NCI-H146 treated with DMSO at 0.1 percent for 48 hours (cell line): ENCODE results near the gene ADAMTS16.

Source experiments
- DNase-seq: peaks from one replicate; lab custom pipeline; 2025; ENCODE audit not compliant: unreplicated experiment; lab: John Stamatoyannopoulos, UW

Gene ADAMTS16

GRCh38 chr5:5309645-5310044, 169.5 kb downstream of the ADAMTS16 start:
- no peak for DNase-seq

GRCh38 chr5:5313101-5313635, 173.0 kb downstream of the ADAMTS16 start:
- DNase-seq = no peak

DNA sequence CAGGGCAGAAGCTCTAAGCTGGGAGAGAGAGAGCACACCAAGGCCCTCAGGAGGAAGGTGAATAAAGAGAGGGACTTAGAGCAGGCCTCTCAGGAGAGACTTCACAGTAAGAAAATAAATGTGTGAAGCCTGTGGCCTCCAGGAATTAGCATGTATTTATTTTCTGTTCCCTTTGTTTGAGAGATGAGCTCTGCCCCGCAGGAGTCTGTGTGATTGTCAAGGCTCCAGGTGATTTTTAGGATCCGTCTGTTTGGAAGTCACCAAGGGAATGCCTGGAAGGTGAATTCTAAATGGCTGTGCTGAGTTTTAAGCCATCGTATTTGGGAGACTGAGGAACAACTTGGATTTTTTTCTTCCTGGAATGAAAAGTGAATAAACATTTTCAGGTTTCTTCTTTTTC, 174.0 kb downstream of the ADAMTS16 start:
- DNase-seq = no peak

- DNase-seq = no peak
Measured at GRCh38 chr5:5314626-5315025, 174.5 kb downstream of the ADAMTS16 start.

DNA sequence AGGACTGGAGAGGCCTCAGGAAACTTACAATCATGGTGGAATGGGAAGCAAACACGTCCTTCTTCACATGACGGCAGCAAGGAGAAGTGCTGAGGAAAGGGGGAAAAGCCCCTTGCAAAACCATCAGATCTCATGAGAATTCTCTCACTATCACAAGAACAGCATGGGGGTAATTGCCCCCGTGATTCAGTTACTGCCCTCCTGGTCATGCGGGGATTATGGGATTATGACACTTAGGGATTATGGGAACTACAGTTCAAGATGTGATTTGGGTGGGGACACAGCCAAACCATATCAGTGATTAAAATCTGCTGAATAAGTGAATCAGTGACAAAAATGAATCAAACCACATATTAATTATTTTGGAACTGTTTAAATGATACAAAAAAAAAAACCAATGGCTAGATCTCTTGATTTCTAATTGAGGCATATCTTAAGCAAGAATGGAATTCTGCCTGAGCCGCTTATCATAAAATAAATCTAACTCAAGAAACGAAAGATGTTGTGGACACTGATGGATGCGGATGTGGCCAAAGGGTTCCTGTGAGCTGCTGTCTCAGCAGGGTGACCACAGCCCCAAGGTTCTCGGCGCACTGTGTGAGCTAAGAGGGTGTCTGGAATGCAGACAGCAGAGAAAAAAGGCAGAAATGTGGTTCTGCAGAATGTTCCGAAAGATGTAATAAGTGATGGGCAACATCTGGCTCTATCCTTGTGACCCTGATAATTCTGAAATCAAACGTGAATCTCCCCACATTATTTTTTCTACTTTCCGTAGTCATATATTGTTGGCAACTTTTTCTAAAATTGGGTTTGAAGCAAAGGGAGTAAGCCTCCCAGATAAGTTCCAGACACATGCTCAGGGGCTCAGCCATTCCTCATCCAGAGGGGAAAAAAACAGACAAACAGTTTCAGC, 175.2 kb downstream of the ADAMTS16 start:
- no peak for DNase-seq

GRCh38 chr5:5316334-5316733, 176.2 kb downstream of the ADAMTS16 start:
- DNase-seq = no peak

- no peak for DNase-seq
Measured at GRCh38 chr5:5317976-5318375, 177.8 kb downstream of the ADAMTS16 start.

- no peak for DNase-seq
Measured at GRCh38 chr5:5318426-5319190, 178.5 kb downstream of the ADAMTS16 start.

- no peak for DNase-seq
Measured at GRCh38 chr5:5320062-5320805, 180.1 kb downstream of the ADAMTS16 start.

DNA sequence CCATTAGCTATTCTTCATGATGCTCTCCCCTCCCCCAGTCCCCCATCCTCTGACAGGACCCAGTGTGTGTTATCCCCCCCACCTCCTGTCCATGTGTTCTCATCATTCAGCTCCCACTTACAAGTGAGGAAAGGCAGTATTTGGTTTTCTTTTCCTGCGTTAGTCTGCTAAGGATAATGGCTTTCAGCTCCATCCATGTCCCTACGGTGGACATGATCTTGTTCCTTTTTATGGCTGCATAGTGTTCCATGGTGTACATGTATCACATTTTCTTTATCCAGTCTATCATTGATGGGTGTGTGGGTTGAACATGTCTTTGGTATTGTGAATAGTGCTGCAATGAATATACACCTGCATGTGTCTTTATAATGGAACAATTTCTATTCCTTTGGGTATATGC, 181.0 kb downstream of the ADAMTS16 start:
- no peak for DNase-seq

DNA sequence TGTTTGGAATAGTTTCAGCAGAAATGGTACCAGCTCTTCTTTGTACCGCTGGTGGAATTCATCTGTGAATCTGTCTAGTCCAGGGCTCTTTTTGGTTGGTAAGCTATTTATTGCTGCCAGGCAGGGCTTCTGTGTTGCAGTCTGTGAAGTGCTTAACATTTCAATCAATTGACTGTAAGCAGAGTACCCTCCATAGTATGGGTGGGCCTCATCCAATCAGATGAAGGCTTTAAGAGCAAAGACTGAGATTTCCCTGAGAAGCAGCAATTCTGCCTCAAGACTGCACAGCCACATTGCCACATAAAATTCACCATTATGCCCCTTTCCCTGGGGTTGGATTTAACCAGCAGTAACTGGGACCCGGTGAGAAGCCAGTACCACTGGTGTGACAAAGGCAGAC, 183.4 kb downstream of the ADAMTS16 start:
- DNase-seq = no peak

- DNase-seq = no peak
Measured at GRCh38 chr5:5326115-5326758, 186.1 kb downstream of the ADAMTS16 start.

DNA sequence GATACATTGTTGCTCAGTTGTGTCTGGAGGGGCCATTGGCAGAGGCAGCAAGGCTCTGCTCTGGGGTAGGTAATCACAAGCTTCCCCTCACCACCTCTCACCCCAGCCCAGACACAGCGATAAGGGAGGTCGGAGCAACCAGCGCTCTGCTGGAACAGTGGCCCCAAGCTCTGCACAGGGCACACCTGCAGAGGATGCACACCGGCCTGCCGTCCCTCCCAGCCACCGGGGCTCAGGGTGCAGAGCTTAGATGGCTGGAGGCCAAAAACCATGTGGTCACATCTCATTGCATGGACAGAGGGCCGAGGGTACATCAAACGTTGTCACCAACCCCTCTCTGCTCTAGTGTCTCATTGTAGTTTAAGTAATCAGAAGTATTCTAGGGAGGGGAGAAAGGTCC, 187.0 kb downstream of the ADAMTS16 start:
- DNase-seq = no peak

GRCh38 chr5:5330728-5331452, 190.8 kb downstream of the ADAMTS16 start:
- no peak for DNase-seq

DNA sequence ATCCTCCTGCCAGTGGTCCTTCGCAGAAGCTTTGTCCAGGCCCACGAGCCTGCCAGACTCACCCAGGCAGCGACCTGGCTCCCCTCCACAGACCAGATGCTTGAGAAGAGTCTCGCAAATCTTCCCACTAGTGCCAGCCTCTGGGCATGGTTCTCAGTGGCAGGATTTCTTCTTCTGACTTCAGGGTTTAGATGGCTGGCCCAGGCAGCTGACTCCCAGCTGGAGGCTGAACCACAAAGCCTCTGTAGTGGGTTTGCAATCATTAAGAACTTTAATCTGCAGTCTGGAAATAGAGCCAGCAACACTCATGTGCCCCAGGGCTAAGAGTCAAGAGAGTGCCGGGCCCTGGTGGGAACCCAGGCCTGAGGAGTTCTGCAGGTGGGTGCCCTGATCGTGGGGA, 191.7 kb downstream of the ADAMTS16 start:
- no peak for DNase-seq

DNA sequence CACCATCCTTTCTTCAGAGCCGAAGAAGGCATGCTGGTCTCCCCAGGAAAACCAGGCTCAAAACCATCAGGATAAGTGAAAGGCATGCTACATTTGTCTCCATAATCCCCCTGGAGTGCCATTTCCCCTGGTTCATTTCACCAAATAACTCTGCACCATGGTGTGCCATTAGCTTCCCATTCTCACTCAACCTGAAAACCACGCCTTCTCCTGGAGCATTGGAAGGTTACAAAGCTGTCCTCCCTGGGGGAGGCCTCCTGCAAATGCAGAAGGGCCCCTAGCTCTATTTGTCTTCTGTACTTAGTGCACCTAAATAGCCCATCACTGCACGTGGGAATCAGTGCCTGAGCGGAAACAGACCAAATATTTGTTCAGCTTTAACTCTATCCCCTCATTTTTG, 192.2 kb downstream of the ADAMTS16 start:
- DNase-seq = no peak

DNA sequence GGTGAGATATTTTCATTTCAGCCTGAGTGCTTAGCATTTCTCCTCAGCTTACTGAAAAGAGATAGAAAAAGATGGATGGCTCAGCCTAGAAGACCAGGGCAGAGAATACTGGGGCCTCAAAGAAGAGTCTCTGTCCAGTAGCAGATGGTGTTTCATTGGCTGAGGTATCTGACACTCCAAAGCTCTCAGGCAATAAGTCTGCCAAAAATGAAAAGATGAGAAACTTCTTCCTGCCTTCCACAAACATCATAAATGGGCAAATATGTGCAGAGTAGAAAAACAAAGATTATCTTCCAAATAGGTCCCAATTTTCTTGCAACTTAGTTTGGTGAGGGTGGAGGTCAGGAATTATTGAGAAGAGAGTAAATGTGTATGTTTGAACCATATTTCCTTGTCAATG, 195.0 kb downstream of the ADAMTS16 start:
- no peak for DNase-seq

DNA sequence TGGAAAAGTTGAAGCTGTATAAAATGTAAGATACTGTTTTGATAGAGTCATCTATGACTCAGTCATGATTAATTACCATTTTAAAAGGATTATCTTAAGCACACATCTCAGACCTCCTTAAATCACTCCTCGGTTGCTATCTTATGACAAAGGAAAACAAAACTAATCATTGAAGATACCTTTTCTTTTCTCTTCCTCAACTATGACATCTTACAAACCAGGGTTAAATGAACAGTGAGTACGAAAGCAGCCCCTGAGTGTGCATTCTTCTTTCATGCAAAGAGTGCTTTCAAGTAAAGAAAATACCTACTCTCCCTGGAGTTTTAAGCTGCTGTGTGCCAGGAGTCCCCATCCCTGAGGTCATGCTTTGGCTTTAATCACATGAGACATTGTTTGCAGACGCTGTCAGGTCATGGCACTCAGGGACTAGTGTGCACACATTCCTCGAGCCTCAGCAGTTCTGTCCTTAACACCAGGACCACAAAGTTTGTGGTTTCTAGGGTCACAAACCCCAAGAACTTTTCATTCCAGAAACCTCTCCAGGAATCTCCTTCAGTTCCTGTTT, 195.7 kb downstream of the ADAMTS16 start:
- DNase-seq = no peak

GRCh38 chr5:5339257-5339656, 199.1 kb downstream of the ADAMTS16 start:
- DNase-seq = no peak

DNA sequence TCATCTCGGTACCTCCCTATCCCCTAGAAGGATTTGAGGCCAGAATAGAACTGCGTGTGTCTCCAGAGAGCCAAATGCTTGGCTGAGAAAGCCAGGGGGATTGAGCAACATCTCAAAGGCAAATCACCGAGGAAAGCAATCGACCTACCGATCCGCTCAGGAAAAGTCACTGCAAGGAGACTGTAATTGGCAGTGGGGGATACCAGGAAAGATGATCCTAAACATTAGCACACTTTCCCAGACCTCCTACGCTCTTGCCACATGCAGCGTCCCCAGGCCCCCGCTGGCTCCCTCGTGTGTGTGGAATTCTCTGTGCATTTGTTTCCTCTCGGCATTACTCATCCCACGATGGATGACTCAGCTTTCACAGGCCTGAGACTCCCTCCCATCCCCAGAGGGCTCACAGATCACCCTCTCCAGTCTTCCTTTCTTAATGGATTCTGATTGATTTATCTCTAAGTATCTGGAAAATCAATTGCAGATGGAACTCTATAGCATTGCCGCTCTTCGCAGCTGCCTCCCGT, 200.1 kb downstream of the ADAMTS16 start:
- DNase-seq = no peak
